Neural progenitor cell (in vitro differentiated cells): Measurements from ENCODE around the gene MAP7. TPM values are rescaled to one million over a fixed set of nuclear protein-coding genes. Genes with fewer than 3 reads are reported as not detected.

Experiments used
- DNase-seq: peaks from one replicate; pipeline ENCODE4 v3.0.0-alpha.2; 2016; ENCODE audit warnings: low spot score
- H2AFZ ChIP-seq: fragments of 200-600 bp; sonication (generic); replicated peaks from 2 replicates; pipeline ENCODE4 v1.6.1; 2016; ENCODE audit warnings: antibody characterized with exemption
- H3F3A ChIP-seq: fragments of 200-600 bp; sonication (generic); 2 replicates; pipeline ENCODE4 v1.6.1; 2016; ENCODE audit warnings: antibody characterized with exemption, low read depth
- H3K27ac ChIP-seq: fragments of 200-600 bp; sonication (generic); 2 replicates; pipeline ENCODE4 v1.5.1; 2016; ENCODE audit warnings: mild to moderate bottlenecking
- H3K27me3 ChIP-seq: fragments of 200-600 bp; sonication (generic); 2 replicates; pipeline ENCODE4 v1.6.1; 2016; ENCODE audit warnings: mild to moderate bottlenecking, moderate library complexity
- H3K36me3 ChIP-seq: fragments of 200-600 bp; sonication (generic); 2 replicates; pipeline ENCODE4 v1.5.1; 2016
- H3K4me1 ChIP-seq: fragments of 200-600 bp; sonication (generic); 2 replicates; pipeline ENCODE4 v1.6.1; 2016; ENCODE audit warnings: mixed run types
- H3K4me2 ChIP-seq: fragments of 200-600 bp; sonication (generic); 2 replicates; pipeline ENCODE4 v1.6.1; 2016
- H3K4me3 ChIP-seq: fragments of 200-600 bp; sonication (generic); 2 replicates; pipeline ENCODE4 v1.5.1; 2016
- H3K79me2 ChIP-seq: fragments of 200-600 bp; sonication (generic); 2 replicates; pipeline ENCODE4 v1.6.1; 2016; ENCODE audit warnings: low read depth
- H3K9ac ChIP-seq: fragments of 200-600 bp; sonication (generic); 2 replicates; pipeline ENCODE4 v1.6.1; 2016
- H3K9me3 ChIP-seq: fragments of 200-600 bp; sonication (generic); 2 replicates; pipeline ENCODE4 v1.5.1; 2016; ENCODE audit warnings: low read depth
- H4K20me1 ChIP-seq: fragments of 200-600 bp; sonication (generic); 2 replicates; pipeline ENCODE4 v1.6.1; 2016; ENCODE audit warnings: low read depth
- H3K27ac Mint-ChIP-seq: 3 replicates; pipeline ENCODE4 v1.8.0; 2021; ENCODE audit warnings: mixed read lengths
- H3K27me3 Mint-ChIP-seq: 2 replicates; pipeline ENCODE4 v1.8.0; 2022; ENCODE audit warnings: low read depth, mild to moderate bottlenecking, inconsistent platforms, moderate library complexity, mixed read lengths; ENCODE audit not compliant: insufficient read depth
- H3K36me3 Mint-ChIP-seq: 3 replicates; pipeline ENCODE4 v1.8.0; 2021; ENCODE audit warnings: mixed read lengths
- H3K4me1 Mint-ChIP-seq: 3 replicates; pipeline ENCODE4 v1.8.0; 2021; ENCODE audit warnings: mixed read lengths
- H3K4me3 Mint-ChIP-seq: 3 replicates; pipeline ENCODE4 v1.8.0; 2021; ENCODE audit warnings: mild to moderate bottlenecking, moderate library complexity, mixed read lengths
- H3K9me3 Mint-ChIP-seq: 3 replicates; pipeline ENCODE4 v1.8.0; 2020; ENCODE audit warnings: mixed read lengths
- EZH2 ChIP-seq: fragments of 200-600 bp; sonication (generic); IDR thresholded peaks from 2 replicates; pipeline ENCODE4 v1.6.1; 2017; ENCODE audit warnings: antibody characterized with exemption, mild to moderate bottlenecking, moderate library complexity
- EZH2phosphoT487 ChIP-seq: fragments of 200-600 bp; sonication (generic); IDR thresholded peaks from 2 replicates; pipeline ENCODE4 v1.6.1; 2017; ENCODE audit warnings: antibody characterized with exemption
- total RNA-seq: library from RNA; depleted of rRNA; stranded (reverse); fragments of >200 nt; gene quantifications from 2 replicates; pipeline ENCODE4 v1.2.3, GENCODE V29; 2015; ENCODE audit warnings: low replicate concordance
- TF ChIP-seq, protein P1 (sequence below): fragments of 200-600 bp; sonication (generic); IDR thresholded peaks from 2 replicates; pipeline ENCODE4 v1.5.1; 2017; ENCODE audit warnings: antibody characterized with exemption, mild to moderate bottlenecking

Gene MAP7
- total RNA-seq, 1 donor from 2014 or later: 9.0 TPM

DNA sequence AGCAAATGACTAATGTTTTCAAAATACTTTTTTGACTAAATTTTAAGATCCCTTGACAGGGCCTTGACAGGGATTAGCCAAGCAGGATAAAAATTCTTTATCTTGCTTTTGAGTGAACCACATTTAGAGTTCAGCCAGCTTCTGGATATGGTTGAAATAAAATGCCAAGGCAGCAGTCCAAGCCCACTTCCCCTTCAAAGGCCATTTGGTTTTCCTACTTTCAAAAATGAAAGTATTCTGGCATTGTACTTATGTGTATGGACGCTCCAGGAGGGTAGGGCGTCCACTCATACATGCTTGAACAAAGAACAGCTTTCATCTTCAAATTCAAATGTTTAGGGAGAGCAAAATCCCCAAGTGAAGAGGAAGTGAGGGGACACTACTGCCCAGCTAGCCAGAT, 178.3 kb downstream of the MAP7 start:
- no peak overlapping the region for H2AFZ ChIP-seq
- no peaks in the 10 kb centered on the region for H3K79me2 ChIP-seq
- TF ChIP-seq EZH2 (no peak), EZH2phosphoT487 (no peak)
- TF ChIP-seq, protein P1, sequence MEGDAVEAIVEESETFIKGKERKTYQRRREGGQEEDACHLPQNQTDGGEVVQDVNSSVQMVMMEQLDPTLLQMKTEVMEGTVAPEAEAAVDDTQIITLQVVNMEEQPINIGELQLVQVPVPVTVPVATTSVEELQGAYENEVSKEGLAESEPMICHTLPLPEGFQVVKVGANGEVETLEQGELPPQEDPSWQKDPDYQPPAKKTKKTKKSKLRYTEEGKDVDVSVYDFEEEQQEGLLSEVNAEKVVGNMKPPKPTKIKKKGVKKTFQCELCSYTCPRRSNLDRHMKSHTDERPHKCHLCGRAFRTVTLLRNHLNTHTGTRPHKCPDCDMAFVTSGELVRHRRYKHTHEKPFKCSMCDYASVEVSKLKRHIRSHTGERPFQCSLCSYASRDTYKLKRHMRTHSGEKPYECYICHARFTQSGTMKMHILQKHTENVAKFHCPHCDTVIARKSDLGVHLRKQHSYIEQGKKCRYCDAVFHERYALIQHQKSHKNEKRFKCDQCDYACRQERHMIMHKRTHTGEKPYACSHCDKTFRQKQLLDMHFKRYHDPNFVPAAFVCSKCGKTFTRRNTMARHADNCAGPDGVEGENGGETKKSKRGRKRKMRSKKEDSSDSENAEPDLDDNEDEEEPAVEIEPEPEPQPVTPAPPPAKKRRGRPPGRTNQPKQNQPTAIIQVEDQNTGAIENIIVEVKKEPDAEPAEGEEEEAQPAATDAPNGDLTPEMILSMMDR: no peak
- H3K4me3 ChIP-seq: no peak overlapping the region
- H3K27ac Mint-ChIP-seq: no peak overlapping the region
- no peaks in the 10 kb centered on the region for H3K36me3 ChIP-seq
- no peaks in the 10 kb centered on the region for H3K27me3 ChIP-seq
- peaks cover 4% of the 10 kb centered on the region for H3K36me3 Mint-ChIP-seq
- no peaks in the 10 kb centered on the region for H3K9me3 Mint-ChIP-seq
- H3K9ac ChIP-seq: no peak overlapping the region
- no peak overlapping the region for H3K4me3 Mint-ChIP-seq
- H3K4me1 Mint-ChIP-seq: peaks cover 6% of the 10 kb centered on the region
- H3K4me2 ChIP-seq: no peak overlapping the region
- H3F3A ChIP-seq: no peaks in the 10 kb centered on the region
- H3K27me3 Mint-ChIP-seq: no peaks in the 10 kb centered on the region
- H3K4me1 ChIP-seq: peaks cover 7% of the 10 kb centered on the region
- H4K20me1 ChIP-seq: no peaks in the 10 kb centered on the region
- no peak overlapping the region for H3K27ac ChIP-seq
- DNase-seq: no peak
- H3K9me3 ChIP-seq: no peaks in the 10 kb centered on the region

DNA sequence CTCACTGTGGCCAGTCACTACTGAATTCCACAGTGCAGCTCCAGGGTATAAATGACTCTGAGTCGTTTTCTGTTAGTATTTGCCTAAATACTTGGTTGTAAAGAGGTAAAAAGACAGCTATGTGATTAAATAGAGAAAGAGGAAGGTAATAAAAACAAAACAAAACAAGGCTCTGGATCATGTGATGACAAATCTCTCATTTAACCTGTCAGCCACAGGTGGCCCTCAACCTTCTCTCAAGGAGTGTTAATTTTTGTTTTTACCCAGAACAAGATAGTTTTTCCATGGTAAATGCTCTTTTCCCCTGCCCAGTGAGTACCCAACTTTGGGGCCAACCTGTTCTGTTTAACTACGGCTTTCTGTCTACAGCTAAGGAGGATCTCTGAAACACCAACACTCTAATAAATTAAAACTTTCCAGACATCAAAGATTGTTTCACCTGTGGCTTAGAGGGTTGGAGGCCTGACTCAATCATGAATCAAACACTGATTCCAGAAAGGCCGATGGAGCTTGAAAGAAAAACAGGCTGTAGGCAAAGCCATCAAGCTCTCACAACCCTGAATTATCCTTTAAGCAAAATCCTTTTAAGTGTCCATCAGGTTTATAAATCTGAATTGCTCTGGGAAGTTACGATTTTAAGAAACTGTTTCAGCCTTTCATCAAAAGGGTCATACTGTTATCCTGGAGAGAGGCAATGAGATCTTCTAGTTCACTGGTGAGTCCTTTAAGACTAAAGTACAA, 179.1 kb downstream of the MAP7 start:
- no peaks in the 10 kb centered on the region for H4K20me1 ChIP-seq
- Mint-ChIP-seq H3K4me3 (no peak overlapping the region), H3K36me3 (no peaks in the 10 kb centered on the region), H3K27me3 (no peaks in the 10 kb centered on the region), H3K9me3 (no peaks in the 10 kb centered on the region), H3K4me1 (peaks cover 6% of the 10 kb centered on the region), H3K27ac (no peak overlapping the region)
- H3K9ac ChIP-seq: no peak overlapping the region
- H3K4me3 ChIP-seq: no peak overlapping the region
- TF ChIP-seq, protein P1: no peak
- TF ChIP-seq EZH2phosphoT487 (no peak), EZH2 (no peak)
- H3K27me3 ChIP-seq: no peaks in the 10 kb centered on the region
- H3K9me3 ChIP-seq: no peaks in the 10 kb centered on the region
- no peaks in the 10 kb centered on the region for H3K36me3 ChIP-seq
- H3K27ac ChIP-seq: no peak overlapping the region
- DNase-seq: no peak
- H3K79me2 ChIP-seq: no peaks in the 10 kb centered on the region
- no peak overlapping the region for H2AFZ ChIP-seq
- no peaks in the 10 kb centered on the region for H3F3A ChIP-seq
- H3K4me2 ChIP-seq: no peak overlapping the region
- H3K4me1 ChIP-seq: peaks cover 7% of the 10 kb centered on the region

GRCh38 chr6:136365776-136366354, 184.4 kb downstream of the MAP7 start:
- DNase-seq: no peak
- H3K27ac ChIP-seq: no peak overlapping the region
- no peak overlapping the region for H3K4me3 ChIP-seq
- no peaks in the 10 kb centered on the region for H3K36me3 ChIP-seq
- no peak overlapping the region for H3K4me3 Mint-ChIP-seq
- TF ChIP-seq EZH2: no peak
- TF ChIP-seq, protein P1: no peak
- TF ChIP-seq EZH2phosphoT487: no peak
- no peaks in the 10 kb centered on the region for H3F3A ChIP-seq
- H4K20me1 ChIP-seq: no peaks in the 10 kb centered on the region
- H2AFZ ChIP-seq: no peak overlapping the region
- H3K27me3 ChIP-seq: no peaks in the 10 kb centered on the region
- H3K9ac ChIP-seq: no peak overlapping the region
- no peaks in the 10 kb centered on the region for H3K9me3 ChIP-seq
- no peaks in the 10 kb centered on the region for H3K79me2 ChIP-seq
- H3K9me3 Mint-ChIP-seq: no peaks in the 10 kb centered on the region
- H3K27me3 Mint-ChIP-seq: peaks cover 2% of the 10 kb centered on the region
- peaks cover 10% of the 10 kb centered on the region for H3K36me3 Mint-ChIP-seq
- no peak overlapping the region for H3K27ac Mint-ChIP-seq
- H3K4me1 Mint-ChIP-seq: no peaks in the 10 kb centered on the region
- H3K4me1 ChIP-seq: no peaks in the 10 kb centered on the region
- no peak overlapping the region for H3K4me2 ChIP-seq
